ENCODE results near the gene SRF. TPM values are rescaled to one million over a fixed set of nuclear protein-coding genes. Genes with fewer than 3 reads are reported as not detected.

SRF gene
- total RNA-seq, 1 donor from 2014 or later, result 15.0 TPM

GRCh38 chr6:43178150-43178549 is 7.1 kb downstream of the SRF start:
- Histone ChIP-seq H3K4me2 (no peak overlapping the region), H3K4me1 (peaks cover 12% of the 10 kb centered on the region), H3K36me3 (no peaks in the 10 kb centered on the region), H3K79me2 (ENCODE audit: low read depth) (peaks cover 23% of the 10 kb centered on the region), H3K27ac (no peak overlapping the region), H3K9ac (no peak overlapping the region), H3F3A (ENCODE audit: low read depth) (peaks cover 44% of the 10 kb centered on the region), H3K4me3 (no peak overlapping the region), H3K9me3 (ENCODE audit: low read depth) (no peaks in the 10 kb centered on the region), H2AFZ (replicated peaks) (no peak overlapping the region), H4K20me1 (ENCODE audit: low read depth) (peaks cover 27% of the 10 kb centered on the region), H3K27me3 (no peaks in the 10 kb centered on the region)
- no peak overlapping the region for H3K27ac Mint-ChIP-seq
- no peak for DNase-seq (ENCODE audit: low spot score)
- TF ChIP-seq, protein P1, sequence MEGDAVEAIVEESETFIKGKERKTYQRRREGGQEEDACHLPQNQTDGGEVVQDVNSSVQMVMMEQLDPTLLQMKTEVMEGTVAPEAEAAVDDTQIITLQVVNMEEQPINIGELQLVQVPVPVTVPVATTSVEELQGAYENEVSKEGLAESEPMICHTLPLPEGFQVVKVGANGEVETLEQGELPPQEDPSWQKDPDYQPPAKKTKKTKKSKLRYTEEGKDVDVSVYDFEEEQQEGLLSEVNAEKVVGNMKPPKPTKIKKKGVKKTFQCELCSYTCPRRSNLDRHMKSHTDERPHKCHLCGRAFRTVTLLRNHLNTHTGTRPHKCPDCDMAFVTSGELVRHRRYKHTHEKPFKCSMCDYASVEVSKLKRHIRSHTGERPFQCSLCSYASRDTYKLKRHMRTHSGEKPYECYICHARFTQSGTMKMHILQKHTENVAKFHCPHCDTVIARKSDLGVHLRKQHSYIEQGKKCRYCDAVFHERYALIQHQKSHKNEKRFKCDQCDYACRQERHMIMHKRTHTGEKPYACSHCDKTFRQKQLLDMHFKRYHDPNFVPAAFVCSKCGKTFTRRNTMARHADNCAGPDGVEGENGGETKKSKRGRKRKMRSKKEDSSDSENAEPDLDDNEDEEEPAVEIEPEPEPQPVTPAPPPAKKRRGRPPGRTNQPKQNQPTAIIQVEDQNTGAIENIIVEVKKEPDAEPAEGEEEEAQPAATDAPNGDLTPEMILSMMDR (IDR thresholded peaks at IDR 0.05), result no peak
- no peak for TF ChIP-seq EZH2 (IDR thresholded peaks at IDR 0.05)
- no peak for TF ChIP-seq EZH2phosphoT487 (IDR thresholded peaks at IDR 0.05)
- no peaks in the 10 kb centered on the region for H3K9me3 Mint-ChIP-seq
- H3K36me3 Mint-ChIP-seq, result peaks cover 16% of the 10 kb centered on the region
- H3K4me1 Mint-ChIP-seq, result peaks cover 36% of the 10 kb centered on the region
- peaks cover 7% of the 10 kb centered on the region for H3K27me3 Mint-ChIP-seq (ENCODE audit: insufficient read depth, low read depth)
- no peak overlapping the region for H3K4me3 Mint-ChIP-seq

DNA sequence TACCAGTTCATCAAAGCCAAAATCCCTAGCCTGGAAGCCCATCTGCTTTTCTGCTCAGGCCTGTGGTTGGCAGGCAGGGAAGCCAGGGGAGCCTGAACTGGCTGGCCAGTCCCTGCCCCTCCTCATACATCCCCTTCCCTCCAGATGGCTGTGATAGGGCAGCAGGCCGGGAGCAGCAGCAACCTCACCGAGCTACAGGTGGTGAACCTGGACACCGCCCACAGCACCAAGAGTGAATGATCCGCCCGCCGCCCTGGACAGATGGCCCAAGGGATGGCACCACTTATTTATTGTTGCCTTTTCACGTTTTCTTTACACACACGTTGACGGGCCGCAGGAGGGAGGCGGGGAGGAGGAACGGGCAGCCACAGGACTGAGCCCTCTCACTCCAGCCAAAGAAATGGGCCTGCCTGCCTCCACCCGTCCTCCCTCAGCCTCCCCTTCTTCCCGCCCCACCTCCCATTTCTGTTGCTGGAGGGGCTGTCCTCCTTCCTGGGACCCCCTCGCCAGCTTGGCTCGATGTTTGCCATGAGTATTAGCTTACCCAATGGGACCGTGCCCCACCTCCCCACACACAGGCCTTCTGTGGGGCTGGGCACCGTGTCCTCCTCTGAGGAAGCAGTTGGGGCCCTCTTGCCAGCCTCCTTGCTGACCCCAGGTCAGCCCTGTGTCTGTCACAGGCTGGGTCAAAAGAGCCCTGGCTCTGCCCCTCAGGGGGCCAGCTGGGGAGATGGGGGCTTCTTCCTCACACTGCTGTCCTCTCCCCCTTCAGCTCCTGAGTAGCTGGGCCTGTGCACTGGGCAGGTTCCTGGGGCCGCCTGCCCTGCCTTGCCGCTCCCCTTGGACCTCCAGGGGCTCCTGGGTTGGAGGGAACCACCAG is 8.1 kb downstream of the SRF start:
- Histone ChIP-seq H3K27me3 (no peaks in the 10 kb centered on the region), H3K79me2 (ENCODE audit: low read depth) (peaks cover 16% of the 10 kb centered on the region), H3K9me3 (ENCODE audit: low read depth) (no peaks in the 10 kb centered on the region), H3F3A (ENCODE audit: low read depth) (peaks cover 38% of the 10 kb centered on the region), H3K27ac (no peak overlapping the region), H3K4me2 (no peak overlapping the region), H3K9ac (no peak overlapping the region), H2AFZ (replicated peaks) (no peak overlapping the region), H3K4me3 (no peak overlapping the region), H3K4me1 (peaks cover 3% of the 10 kb centered on the region), H4K20me1 (ENCODE audit: low read depth) (peaks cover 17% of the 10 kb centered on the region), H3K36me3 (no peaks in the 10 kb centered on the region)
- DNase-seq (ENCODE audit: low spot score), result no peak
- Mint-ChIP-seq H3K27ac (no peak overlapping the region), H3K27me3 (ENCODE audit: insufficient read depth, low read depth) (peaks cover 7% of the 10 kb centered on the region), H3K4me1 (peaks cover 29% of the 10 kb centered on the region), H3K4me3 (no peak overlapping the region), H3K9me3 (no peaks in the 10 kb centered on the region), H3K36me3 (peaks cover 16% of the 10 kb centered on the region)
- TF ChIP-seq EZH2phosphoT487 (IDR thresholded peaks at IDR 0.05) (no peak), EZH2 (IDR thresholded peaks at IDR 0.05) (no peak)
- TF ChIP-seq, protein P1 (IDR thresholded peaks at IDR 0.05), result no peak

DNA sequence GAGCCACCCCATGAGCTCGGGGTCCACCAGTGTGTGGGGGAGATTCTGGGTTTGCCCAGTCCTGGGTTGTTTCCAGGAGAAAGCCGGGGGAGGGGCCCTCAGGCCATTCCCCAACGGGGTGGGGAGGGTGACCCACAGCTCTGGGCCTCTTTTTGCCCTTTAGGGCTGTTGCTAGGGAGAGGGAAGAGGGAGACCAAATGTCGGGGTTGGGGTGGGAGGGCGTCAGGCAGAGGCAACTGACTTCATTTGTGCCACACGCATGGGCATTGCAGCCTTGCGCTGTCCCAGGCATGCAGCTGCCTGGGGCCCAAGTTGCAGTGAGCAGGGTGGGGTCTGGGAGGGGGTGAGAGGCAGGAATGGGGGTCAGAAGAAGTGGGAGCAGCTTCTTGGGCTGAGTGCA is 9.0 kb downstream of the SRF start:
- Mint-ChIP-seq H3K4me1 (peaks cover 24% of the 10 kb centered on the region), H3K27me3 (ENCODE audit: insufficient read depth, low read depth) (peaks cover 7% of the 10 kb centered on the region), H3K4me3 (no peak overlapping the region), H3K27ac (no peak overlapping the region), H3K9me3 (no peaks in the 10 kb centered on the region), H3K36me3 (peaks cover 14% of the 10 kb centered on the region)
- no peak for DNase-seq (ENCODE audit: low spot score)
- peaks cover 13% of the 10 kb centered on the region for H3K79me2 ChIP-seq (ENCODE audit: low read depth)
- no peak overlapping the region for H2AFZ ChIP-seq (replicated peaks)
- no peak overlapping the region for H3K27ac ChIP-seq
- peaks cover 34% of the 10 kb centered on the region for H3F3A ChIP-seq (ENCODE audit: low read depth)
- no peak overlapping the region for H3K4me2 ChIP-seq
- H3K4me1 ChIP-seq, result no peaks in the 10 kb centered on the region
- H3K9me3 ChIP-seq (ENCODE audit: low read depth), result no peaks in the 10 kb centered on the region
- H4K20me1 ChIP-seq (ENCODE audit: low read depth), result peaks cover 13% of the 10 kb centered on the region
- no peak overlapping the region for H3K9ac ChIP-seq
- no peaks in the 10 kb centered on the region for H3K27me3 ChIP-seq
- TF ChIP-seq, protein P1 (IDR thresholded peaks at IDR 0.05), result no peak
- TF ChIP-seq EZH2phosphoT487 (IDR thresholded peaks at IDR 0.05) (no peak), EZH2 (IDR thresholded peaks at IDR 0.05) (no peak)
- H3K36me3 ChIP-seq, result no peaks in the 10 kb centered on the region
- H3K4me3 ChIP-seq, result no peak overlapping the region
